T-helper 1 cell treated with Interleukin-12 subunit alpha and Interleukin-12 subunit beta and Interleukin-4 antibody, amounts not matched to agents 30 ng/mL and 1 ng/mL, for 36 hours (primary cell): ENCODE measurements around the gene TPM3. TPM values are rescaled to one million over a fixed set of nuclear protein-coding genes. Genes with fewer than 3 reads are reported as not detected.
"Not testable (repeated sequence)": the region's sequence is repeated elsewhere in the genome, so short reads cannot be mapped to it uniquely, and the experiment has no call there.

Experiments
- intact Hi-C: fragments of 100-400 bp; cut with micrococcal nuclease; formaldehyde crosslinking; loops from one replicate; pipeline ENCODE4 v1.15.1; 2024
- total RNA-seq: library from RNA; stranded (reverse); gene quantifications from 2 replicates; pipeline ENCODE4 v1.2.3, GENCODE V29; 2022

Gene TPM3
- 706 and 720 TPM in 2 replicates for total RNA-seq

- intact Hi-C loops, result no loop called here
Observed at GRCh38 chr1:154191990-154192461, at the start of gene TPM3. Gene TPM3, minus strand, starts transcription at chr1:154192100. Its CDS starts 82 bp downstream, at chr1:154192018.

GRCh38 chr1:154240294-154240833 lies 48.5 kb upstream of the TPM3 start:
- intact Hi-C loops, result no loop called here

GRCh38 chr1:154239491-154239890 lies 47.6 kb upstream of the TPM3 start:
- intact Hi-C loops, result no loop called here

DNA sequence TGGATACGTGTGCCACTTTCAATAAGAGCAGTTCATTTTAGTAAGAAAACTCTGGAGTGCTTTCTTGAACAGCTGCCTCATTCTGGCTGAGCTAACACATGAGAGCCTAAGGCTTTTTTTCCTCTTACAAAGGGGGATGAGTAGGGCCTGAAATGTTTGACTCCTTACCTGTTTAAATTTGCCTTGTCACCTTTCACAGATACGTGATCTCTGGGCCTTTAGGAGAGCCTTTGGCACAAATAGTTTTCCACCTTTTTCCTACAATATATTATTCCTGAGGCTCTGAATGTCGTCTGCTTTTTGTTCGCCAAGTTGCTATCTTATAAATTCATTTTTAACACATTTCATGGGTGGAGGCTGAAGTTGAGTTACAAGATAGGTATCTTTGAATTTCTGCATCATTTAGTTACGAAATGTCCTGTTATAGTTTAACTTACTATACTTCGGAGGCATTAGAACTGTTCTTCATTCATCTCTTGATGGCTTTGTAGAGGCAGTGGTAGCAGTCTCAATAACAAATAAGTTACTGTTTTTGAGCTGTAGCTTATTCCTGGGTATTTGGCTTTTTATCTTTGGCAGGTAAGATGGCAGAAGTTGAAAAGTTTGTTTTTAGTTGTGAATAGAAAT lies 46.1 kb upstream of the TPM3 start:
- intact Hi-C loops, result no loop called here

DNA sequence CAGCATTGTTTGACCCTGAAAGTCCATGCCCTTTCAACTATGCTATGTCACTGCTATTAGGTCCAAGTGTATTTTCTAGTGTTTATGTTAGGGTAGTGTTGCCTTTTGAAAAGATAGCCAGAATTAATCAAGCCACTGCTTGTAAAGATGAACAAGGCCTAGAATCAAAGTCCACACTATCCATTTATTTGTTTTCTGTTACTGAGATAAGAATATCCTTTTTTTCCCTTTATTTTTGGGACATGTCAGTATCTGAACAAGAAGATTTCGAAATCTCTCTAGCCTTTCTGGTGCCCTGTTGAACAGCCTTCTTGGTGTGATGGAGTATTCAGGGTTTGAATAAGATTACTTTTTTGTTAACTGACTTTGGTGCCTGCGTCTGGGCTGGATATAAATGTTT lies 45.5 kb upstream of the TPM3 start:
- intact Hi-C loops, result no loop called here

DNA sequence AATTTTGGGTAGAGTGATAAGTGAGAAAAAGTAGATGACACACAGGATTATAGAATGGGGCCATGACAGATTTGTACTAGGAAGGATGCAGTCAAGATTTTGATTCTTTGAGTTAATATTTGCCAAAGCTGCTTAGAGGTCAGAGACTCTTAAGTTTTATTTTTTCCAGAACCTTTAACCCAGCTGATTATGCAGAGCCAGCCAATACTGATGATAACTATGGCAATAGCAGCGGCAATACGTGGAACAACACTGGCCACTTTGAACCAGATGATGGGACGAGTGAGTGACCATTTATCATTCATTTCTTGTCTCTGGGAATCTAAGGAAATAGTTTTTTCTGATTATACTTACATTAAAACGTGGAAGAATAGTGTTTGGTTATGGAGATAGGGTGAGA lies 45.0 kb upstream of the TPM3 start:
- intact Hi-C loops, result no loop called here

DNA sequence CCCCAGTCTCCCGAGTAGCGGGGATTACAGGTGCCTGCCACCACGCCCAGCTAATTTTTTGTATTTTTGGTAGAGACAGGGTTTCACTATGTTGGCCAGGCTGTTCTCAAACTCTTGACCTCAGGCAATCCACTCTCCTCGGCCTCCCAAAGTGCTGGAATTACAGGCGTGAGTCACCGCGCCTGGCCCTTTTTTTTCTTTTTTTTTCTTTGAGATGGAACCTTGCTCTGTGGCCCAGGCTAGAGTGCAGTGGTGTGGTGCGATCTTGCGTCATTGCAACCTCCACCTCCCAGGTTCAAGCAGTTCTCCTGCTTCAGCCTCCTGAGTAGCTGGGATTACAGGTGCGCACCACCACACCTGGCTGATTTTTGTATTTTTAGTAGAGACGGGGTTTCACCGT lies 41.2 kb upstream of the TPM3 start:
- intact Hi-C loops, result not testable (repeated sequence)

DNA sequence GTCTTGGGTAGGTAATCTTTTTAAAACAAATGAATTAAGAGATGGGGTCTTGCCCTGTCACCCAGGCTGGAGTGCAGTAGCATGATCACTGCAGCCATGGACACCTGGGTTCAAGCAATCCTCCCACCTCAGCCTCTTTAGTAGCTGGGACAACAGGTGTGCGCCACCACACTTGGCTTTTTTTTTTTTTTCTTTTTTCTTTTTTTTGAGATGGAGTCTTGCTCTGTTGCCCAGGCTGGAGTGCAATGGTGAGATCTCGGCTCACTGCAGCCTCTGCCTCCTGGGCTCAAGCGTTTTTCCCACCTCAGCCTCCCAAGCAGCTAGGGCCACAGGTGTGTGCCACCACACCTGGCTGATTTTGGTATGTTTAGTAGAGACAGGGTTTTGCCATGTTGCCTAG lies 39.2 kb upstream of the TPM3 start:
- intact Hi-C loops, result not testable (repeated sequence)

- intact Hi-C loops, result no loop called here
Observed at GRCh38 chr1:154225370-154225769, 33.5 kb upstream of the TPM3 start.

GRCh38 chr1:154223621-154224020 lies 31.7 kb upstream of the TPM3 start:
- intact Hi-C loops, result loop anchor here (5.0 kb wide), 3 partner anchors 524 to 779 kb away; partner anchors contain the start of genes PMVK and ZBTB7B

GRCh38 chr1:154222918-154223317 lies 31.0 kb upstream of the TPM3 start:
- intact Hi-C loops, result loop anchor here (5.0 kb wide), 3 partner anchors 524 to 779 kb away; partner anchors contain the start of genes PMVK and ZBTB7B

GRCh38 chr1:154222518-154222917 lies 30.6 kb upstream of the TPM3 start:
- intact Hi-C loops, result loop anchor here (5.0 kb wide), 3 partner anchors 525 to 780 kb away; partner anchors contain the start of genes PMVK and ZBTB7B

DNA sequence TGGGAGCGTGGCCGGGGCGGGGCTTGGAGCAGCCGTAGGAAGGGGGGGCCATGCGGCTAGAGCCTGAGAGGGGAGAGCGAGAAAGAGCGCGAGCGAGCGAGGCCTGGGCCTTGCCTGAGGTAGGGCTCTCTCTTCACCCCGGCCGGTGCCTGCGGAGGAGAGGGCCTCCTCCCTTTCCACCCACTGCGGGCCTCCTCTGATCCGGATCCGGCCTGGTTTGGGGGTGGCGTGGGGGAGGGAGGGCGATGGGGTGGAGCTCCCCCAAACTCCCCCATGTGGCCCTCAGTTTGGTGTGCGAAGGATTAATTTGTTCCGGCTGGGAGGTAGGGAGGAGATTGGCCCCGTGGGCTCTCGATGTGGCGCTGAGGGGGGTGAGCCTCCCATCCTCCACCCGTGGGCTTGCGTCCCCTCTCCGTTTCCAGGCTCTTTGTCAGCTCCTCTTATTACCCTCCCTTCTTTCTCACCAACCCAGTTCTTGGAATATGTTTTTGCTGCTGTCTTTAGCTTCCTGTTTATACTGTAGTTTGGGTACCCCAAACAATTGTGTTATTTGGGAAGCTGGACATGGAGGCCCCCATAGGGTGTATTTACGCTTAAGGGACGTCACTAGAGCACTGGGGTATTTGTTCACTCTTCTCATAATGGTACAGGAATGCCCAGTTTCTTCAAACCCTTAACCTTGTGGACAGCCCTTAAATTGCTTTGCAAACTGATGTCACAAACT lies 29.5 kb upstream of the TPM3 start:
- intact Hi-C loops, result loop anchor here (2.0 to 5.0 kb wide), 9 partner anchors 113 to 1637 kb away; partner anchors contain the start of genes ADAR, GATAD2B, ILF2 and PMVK

DNA sequence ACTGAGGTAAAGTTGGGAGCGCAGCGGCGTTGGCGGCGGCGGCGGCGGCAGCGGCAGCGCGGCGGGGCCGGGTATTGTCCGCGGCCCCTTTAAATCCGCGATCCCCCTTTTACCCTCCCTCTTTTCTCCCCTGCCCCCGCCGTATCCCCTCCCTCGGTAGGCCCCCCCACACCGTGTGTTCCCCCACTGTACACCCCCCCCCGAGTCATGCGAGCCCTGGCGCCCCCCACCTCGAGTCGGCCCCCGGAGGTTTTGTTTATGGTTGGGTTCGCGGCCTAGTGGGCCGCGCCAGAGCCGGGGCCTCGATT lies 29.0 kb upstream of the TPM3 start:
- intact Hi-C loops, result loop anchor here (1.0 to 5.0 kb wide), 16 partner anchors 22 to 1638 kb away; partner anchors contain the start of genes ADAR, ATP8B2, GATAD2B and HAX1

DNA sequence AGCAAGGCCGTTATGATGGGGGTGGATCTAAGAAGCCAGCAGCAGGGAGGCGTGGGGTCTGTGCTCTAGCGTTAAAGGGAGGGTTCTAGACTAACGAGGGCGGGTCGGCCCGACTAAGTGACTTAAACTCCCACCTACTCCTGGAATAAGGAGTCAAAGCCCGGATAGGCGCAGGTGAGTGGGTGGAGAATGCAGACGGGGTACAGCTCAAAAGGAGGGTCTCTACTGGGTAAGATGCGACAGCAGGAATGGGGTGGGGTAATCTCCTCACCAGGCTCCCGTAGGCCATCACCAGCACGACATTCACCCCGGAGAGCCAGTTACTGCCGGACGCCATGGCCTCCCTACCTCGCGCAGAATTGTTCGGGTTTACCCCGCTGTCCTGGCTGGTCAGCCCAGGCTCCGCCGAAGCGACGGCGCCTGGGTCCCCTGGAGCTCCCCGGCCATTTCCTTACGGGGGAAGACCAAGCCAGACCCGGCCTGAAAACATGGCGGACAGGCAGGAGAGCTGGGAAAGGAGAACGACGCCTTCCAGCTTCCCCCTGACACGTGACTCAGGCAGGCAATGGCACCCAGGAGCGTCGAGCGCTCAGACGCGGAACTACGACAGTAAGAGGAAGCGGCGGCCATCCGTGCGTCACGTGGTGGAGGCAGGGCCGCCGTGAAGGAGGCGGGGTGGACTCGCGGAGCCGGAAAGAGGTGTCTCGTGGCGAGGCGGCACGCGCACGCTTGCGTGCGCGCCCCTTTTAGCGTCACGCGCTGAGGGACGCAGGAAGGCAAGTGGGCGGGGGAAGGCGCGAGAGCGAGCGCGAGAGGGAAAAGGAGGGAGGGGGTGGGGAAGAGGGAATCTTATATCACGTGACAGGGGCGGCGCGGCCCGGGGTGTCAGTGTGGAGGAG lies 28.4 kb upstream of the TPM3 start, which contains the start of gene UBAP2L:
UBAP2L (plus strand) TSS at position 885 of the 899 bp plus-strand sequence. CDS start 4,169 bp downstream, outside the sequence.
- intact Hi-C loops, result loop anchor here (1.0 to 5.0 kb wide), 16 partner anchors 21 to 1638 kb away; partner anchors contain the start of genes ADAR, ATP8B2, GATAD2B and HAX1

DNA sequence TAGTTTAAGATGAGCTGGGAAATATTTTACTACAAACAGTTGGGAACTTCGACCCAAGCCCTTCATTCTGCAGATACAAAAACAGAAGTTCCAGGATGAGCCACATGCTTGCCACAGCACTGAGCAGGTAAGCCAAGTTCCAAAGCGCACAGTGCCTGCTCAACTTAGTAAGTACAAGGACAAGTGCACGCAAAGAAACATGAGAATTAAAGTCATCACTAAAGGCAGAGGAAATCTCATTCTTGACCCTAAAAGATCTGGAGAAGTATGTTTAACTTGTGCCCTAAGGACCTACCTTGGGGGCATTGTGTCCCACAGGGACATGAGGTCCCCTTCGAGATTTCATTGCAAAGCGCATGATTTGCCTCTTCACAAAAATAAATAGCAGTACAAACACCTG lies 27.6 kb upstream of the TPM3 start:
- intact Hi-C loops, result no loop called here

DNA sequence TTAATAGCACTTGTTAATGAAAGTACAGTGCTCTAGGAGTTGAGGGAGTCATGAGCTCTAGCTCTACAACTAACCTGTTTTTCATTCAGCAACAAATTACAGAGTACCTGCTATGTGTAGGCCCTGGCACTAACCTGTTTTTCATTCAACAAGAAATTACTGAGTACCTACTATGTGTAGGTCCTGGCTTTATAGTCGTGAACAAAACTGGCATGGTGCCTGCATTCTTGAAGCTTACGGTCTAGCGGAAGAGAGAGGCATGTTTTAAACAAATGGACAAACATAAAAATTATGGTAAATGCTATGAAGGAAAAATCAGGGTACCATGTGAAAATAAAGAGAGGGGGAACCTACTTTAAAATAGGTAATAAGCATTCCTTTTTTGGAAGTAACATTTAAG lies 26.6 kb upstream of the TPM3 start:
- intact Hi-C loops, result no loop called here

- intact Hi-C loops, result no loop called here
Observed at GRCh38 chr1:154213274-154213673, 21.4 kb upstream of the TPM3 start.

DNA sequence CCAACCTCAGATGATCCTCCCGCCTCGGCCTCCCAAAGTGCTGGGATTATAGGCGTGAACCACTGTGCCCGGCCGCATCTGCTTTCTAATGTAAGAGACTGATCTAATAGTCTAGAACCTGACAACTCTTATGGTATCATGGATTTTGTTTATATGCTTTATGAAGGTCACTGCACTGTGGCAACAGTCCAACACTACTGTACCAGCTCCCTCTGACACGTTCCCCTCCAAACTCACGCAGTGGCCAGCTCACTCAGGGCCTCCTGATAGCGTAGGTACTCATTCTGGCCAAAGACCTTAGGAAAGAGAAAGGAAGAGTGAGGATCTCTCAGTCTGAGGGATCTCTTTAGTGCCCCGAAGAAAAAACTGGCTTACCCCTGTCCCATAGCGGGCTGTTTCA lies 20.2 kb upstream of the TPM3 start:
- intact Hi-C loops, result no loop called here

DNA sequence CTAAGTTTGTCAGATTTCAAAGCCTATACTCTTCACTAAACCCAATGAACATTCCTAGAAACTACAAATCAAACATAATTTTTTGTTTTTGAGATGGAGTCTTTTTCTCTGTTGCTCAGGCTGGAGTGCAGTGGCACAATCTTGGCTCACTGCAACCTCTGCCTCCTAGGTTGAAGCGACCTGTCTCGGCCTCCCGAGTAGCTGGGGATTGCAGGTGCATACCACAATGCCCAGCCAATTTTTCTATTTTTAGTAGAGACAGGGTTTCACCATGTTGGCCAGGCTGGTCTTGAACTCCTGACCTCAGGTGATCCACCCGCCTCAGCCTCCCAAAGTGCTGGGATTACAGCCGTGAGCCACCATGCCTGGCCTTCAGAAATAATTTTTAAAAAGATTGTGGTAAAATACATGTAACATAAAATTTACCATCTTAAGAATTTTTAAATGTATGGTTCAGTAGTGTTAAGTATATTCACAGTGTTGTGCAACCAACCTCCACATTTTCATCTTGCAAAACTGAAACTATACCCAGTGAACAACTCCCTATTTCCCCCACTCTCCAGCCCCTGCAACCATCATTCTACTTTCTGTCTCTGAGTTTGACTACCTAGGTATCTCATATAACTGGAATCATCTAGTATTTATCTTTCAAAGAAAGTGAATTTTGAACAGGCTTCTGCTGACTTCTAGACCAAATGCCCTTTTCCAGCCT lies 16.9 kb upstream of the TPM3 start:
- intact Hi-C loops, result no loop called here
